Left ventricle myocardium superior (tissue), 1 donor: ENCODE measurements around the gene RAP1GAP2. TPM values are rescaled to one million over a fixed set of nuclear protein-coding genes. Genes with fewer than 3 reads are reported as not detected.
"Not testable (repeated sequence)": the region's sequence is repeated elsewhere in the genome, so short reads cannot be mapped to it uniquely, and the experiment has no call there.

ENCODE experiments used
- ATAC-seq: fragments of 200-7000 bp; cut with Tn5 transposase; one replicate; pipeline ENCODE4 v1.9.1; 2020; ENCODE audit warnings: mild to moderate bottlenecking, moderate library complexity
- DNase-seq: peaks from one replicate; pipeline ENCODE4 v3.0.0-alpha.2; 2020
- intact Hi-C: fragments of 100-400 bp; cut with micrococcal nuclease; formaldehyde crosslinking; loops from one replicate; pipeline ENCODE4 v1.11.0; 2022
- microRNA-seq: library from miRNA; unstranded; fragments of <30 nt; microRNA quantifications from one replicate; pipeline ENCODE4 v1.2.0, GENCODE V29; 2020; ENCODE audit warnings: borderline number of aligned reads
- total RNA-seq: library from RNA; stranded (reverse); fragmentation: NEBNext Ultra II Directional; extraction: Animal tissue kit (Norgen Biotek cat#: 25700); gene quantifications from one replicate; pipeline ENCODE4 v1.2.1, GENCODE V29; 2021
- donor health status: DM: no; HTN: yes; CAD: no; lungs with severe emphysema.

RAP1GAP2 gene
- total RNA-seq, 1 donor from 2014 or later = 48.9 TPM

GRCh38 chr17:3039736-3040135, 243.5 kb downstream of the RAP1GAP2 start:
- intact Hi-C loops = no loop called here
- no peak for DNase-seq

GRCh38 chr17:3040882-3041281, 244.6 kb downstream of the RAP1GAP2 start:
- intact Hi-C loops = no loop called here
- DNase-seq (no peak), ATAC-seq (no peak)

More at GRCh38 chr17:3039736-3040135, 243.5 kb downstream of the RAP1GAP2 start:
- ATAC-seq = no peak

GRCh38 chr17:3043737-3044365, 247.6 kb downstream of the RAP1GAP2 start:
- DNase-seq = no peak
- intact Hi-C loops = no loop called here
- ATAC-seq = no peak

GRCh38 chr17:3046753-3047152, 250.5 kb downstream of the RAP1GAP2 start:
- ATAC-seq (no peak), DNase-seq (no peak)
- intact Hi-C loops = no loop called here

GRCh38 chr17:3048727-3049471, 252.7 kb downstream of the RAP1GAP2 start:
- DNase-seq (peak; percentile 97), ATAC-seq (peak; percentile 100)
- intact Hi-C loops = no loop called here

GRCh38 chr17:3049705-3050295, 253.6 kb downstream of the RAP1GAP2 start:
- intact Hi-C loops = no loop called here
- ATAC-seq (no peak), DNase-seq (no peak)

- intact Hi-C loops, ATAC-seq, DNase-seq: not testable (repeated sequence)
These were observed 258.6 kb downstream of the RAP1GAP2 start for GRCh38 chr17:3054868-3055267.

GRCh38 chr17:3062824-3063377, 266.7 kb downstream of the RAP1GAP2 start:
- intact Hi-C loops, DNase-seq, ATAC-seq: not testable (repeated sequence)

- intact Hi-C loops, ATAC-seq, DNase-seq: not testable (repeated sequence)
These were observed 267.3 kb downstream of the RAP1GAP2 start, which contains the start of gene OR1D5 for GRCh38 chr17:3063507-3063906. TSS of gene OR1D5 (minus strand) at chr17:3063607. CDS start at chr17:3063607, 0 bp downstream.

- DNase-seq, intact Hi-C loops: not testable (repeated sequence)
- ATAC-seq = peak; percentile 63
These were observed 269.0 kb downstream of the RAP1GAP2 start for GRCh38 chr17:3065192-3065591.

- ATAC-seq, DNase-seq, intact Hi-C loops: not testable (repeated sequence)
These were observed 277.6 kb downstream of the RAP1GAP2 start for GRCh38 chr17:3073850-3074249.

Small RNAs within 50 kb of the gene (microRNA-seq; reads per million reads assigned to microRNA genes)
- not detected for gene MIR1253

Other genes with a start within 250 kb of the RAP1GAP2 start
- gene PAFAH1B1, start 202.8 kb upstream of the RAP1GAP2 start, total RNA-seq = 107 TPM
- 205 TPM for gene CLUH, start 84.7 kb upstream of the RAP1GAP2 start, total RNA-seq
- 0.12 TPM for gene CCDC92B, start 46.8 kb upstream of the RAP1GAP2 start, total RNA-seq